HepG2 (cell line): ENCODE data around the gene TCF3. TPM values are rescaled to one million over a fixed set of nuclear protein-coding genes. Genes with fewer than 3 reads are reported as not detected.

Source experiments
- ATAC-seq: fragments of 200-7000 bp; cut with Tn5 transposase; 3 replicates; pipeline ENCODE4 v1.9.1; 2020; ENCODE audit warnings: mild to moderate bottlenecking, moderate library complexity
- BruUV-seq: library from RNA; stranded (reverse); fragments of 400-500 nt; replicated peaks from 2 replicates; lab custom pipeline; 2021; lab: Mats Ljungman, UMichigan
- CTCF ChIA-PET: fragments of 300-600 bp; formaldehyde crosslinking; extraction: SDS; loops from one replicate; lab custom pipeline; 2021; ENCODE audit warnings: low total read pairs, inconsistent platforms, low intra/inter-chr PET ratio; lab: Yijun Ruan, JAX
- POLR2A ChIA-PET: fragments of 350-600 bp; sonication (Branson Sonifier 250); formaldehyde crosslinking; loops from one replicate; lab custom pipeline; 2020; ENCODE audit warnings: antibody characterized with exemption, inconsistent platforms; lab: Yijun Ruan, JAX
- DNase-seq: peaks from one replicate; pipeline ENCODE4 v3.0.0-alpha.2; 2015; ENCODE audit warnings: low spot score
- FAIRE-seq: peaks from 3 replicates; lab custom pipeline; 2011; peaks lifted over from hg19 to GRCh38; lab: Jason Lieb, UNC
- H2AFZ ChIP-seq: one replicate; pipeline ENCODE4 v1.6.1; 2011; ENCODE audit warnings: low read length, inconsistent platforms
- H3K27ac ChIP-seq: fragments of 300-600 bp; 3 replicates; pipeline ENCODE4 v1.8.0; 2011; ENCODE audit warnings: mixed run types, mild to moderate bottlenecking, mixed read lengths, low read length, inconsistent platforms; ENCODE audit not compliant: insufficient read depth; ENCODE audit errors: extremely low read length
- H3K27me3 ChIP-seq, 2 experiments: fragments of 200-600 bp in 1 of 2; 2 replicates in 1 of 2; 3 replicates in 1 of 2; pipeline versions ENCODE4 v1.6.0 to v1.8.0; 2011; ENCODE audit warnings: low read length in 2 of 2, mild to moderate bottlenecking in 2 of 2, moderate library complexity in 2 of 2, inconsistent platforms in 1 of 2; ENCODE audit not compliant: insufficient read depth in 2 of 2, control insufficient read depth in 1 of 2
- H3K36me3 ChIP-seq, 2 experiments: fragments of 200-600 bp in 1 of 2; replicated peaks in 1 of 2; 2 replicates in 1 of 2; 3 replicates in 1 of 2; pipeline versions ENCODE4 v1.5.1 to v1.8.0; 2011; ENCODE audit warnings: low read length in 2 of 2, inconsistent platforms in 1 of 2; ENCODE audit not compliant: insufficient read depth in 2 of 2, control insufficient read depth in 1 of 2
- H3K4me1 ChIP-seq: 2 replicates; pipeline ENCODE4 v1.5.1; 2012; ENCODE audit warnings: low read length, inconsistent platforms; ENCODE audit not compliant: insufficient read depth
- H3K4me2 ChIP-seq: 2 replicates; pipeline ENCODE4 v1.6.0; 2011; ENCODE audit warnings: low read depth, low read length, inconsistent platforms
- H3K4me3 ChIP-seq, 3 experiments: fragments of 200-600 bp in 1 of 3; sonication (generic), shearing (Covaris generic) in 1 of 3; replicated peaks in 1 of 3; 2 replicates each; pipeline ENCODE4 v1.5.1; 2011 to 2016; ENCODE audit warnings: low read length in 3 of 3, inconsistent platforms in 2 of 3, low read depth in 2 of 3, mild to moderate bottlenecking in 2 of 3, control low read depth in 1 of 3, mixed read lengths in 1 of 3; ENCODE audit not compliant: insufficient read depth in 1 of 3
- H3K79me2 ChIP-seq: one replicate; pipeline ENCODE4 v1.6.1; 2011; ENCODE audit warnings: low read length, inconsistent platforms; ENCODE audit not compliant: insufficient read depth
- H3K9ac ChIP-seq: 2 replicates; pipeline ENCODE4 v1.6.0; 2011; ENCODE audit warnings: mild to moderate bottlenecking, low read depth, low read length, inconsistent platforms; ENCODE audit not compliant: insufficient read depth
- H3K9me3 ChIP-seq: 2 replicates; pipeline ENCODE4 v1.5.1; 2012; ENCODE audit warnings: mild to moderate bottlenecking, low read length
- H4K20me1 ChIP-seq: 2 replicates; pipeline ENCODE4 v1.6.0; 2011; ENCODE audit warnings: inconsistent platforms, mild to moderate bottlenecking, low read length, moderate library complexity; ENCODE audit not compliant: insufficient read depth
- ARNT ChIP-seq: fragments of 450-650 bp; IDR thresholded peaks from 2 replicates; pipeline ENCODE4 v1.6.1; 2017
- KLF6 ChIP-seq: IDR thresholded peaks from 2 replicates; pipeline ENCODE4 v1.8.0; 2016; ENCODE audit warnings: missing biosample characterization, missing genetic modification reagents
- NFIC ChIP-seq: IDR thresholded peaks from 2 replicates; pipeline ENCODE4 v1.6.1; 2012; ENCODE audit warnings: mild to moderate bottlenecking, low read length, inconsistent platforms
- NONO ChIP-seq, 2 experiments: fragments of 450-650 bp in 1 of 2; sonication (generic) in 1 of 2; formaldehyde crosslinking in 1 of 2; IDR thresholded peaks in 1 of 2; conservative IDR thresholded peaks in 1 of 2; 2 replicates each; pipeline versions ENCODE4 v1.6.1 to v1.8.0; 2017 to 2022; ENCODE audit warnings: mild to moderate bottlenecking in 1 of 2, missing genetic modification reagents in 1 of 2, moderate library complexity in 1 of 2
- NRL ChIP-seq: sonication (generic); formaldehyde crosslinking; IDR thresholded peaks from 2 replicates; pipeline ENCODE4 v1.5.0; 2020; ENCODE audit warnings: missing genetic modification reagents, mild to moderate bottlenecking, moderate library complexity, borderline replicate concordance
- PRPF4 ChIP-seq: fragments of 200-400 bp; formaldehyde crosslinking; IDR thresholded peaks from 2 replicates; pipeline ENCODE4 v1.6.1; 2016; ENCODE audit warnings: low read length, low read depth; ENCODE audit not compliant: poor library complexity, severe bottlenecking
- ZFYVE20 ChIP-seq: sonication (generic); formaldehyde crosslinking; IDR thresholded peaks from 2 replicates; pipeline ENCODE4 v1.8.0; 2023; ENCODE audit warnings: low read depth, mild to moderate bottlenecking, moderate library complexity, missing genetic modification reagents, borderline replicate concordance
- ZNF205 ChIP-seq: IDR thresholded peaks from 2 replicates; pipeline ENCODE4 v1.6.1; 2018; ENCODE audit warnings: missing biosample characterization, missing genetic modification reagents
- ZNF703 ChIP-seq: sonication (generic); formaldehyde crosslinking; IDR thresholded peaks from 2 replicates; pipeline ENCODE4 v1.5.1; 2020; ENCODE audit warnings: missing genetic modification reagents, mild to moderate bottlenecking, moderate library complexity, borderline replicate concordance
- ZNF816 ChIP-seq: sonication (generic); formaldehyde crosslinking; IDR thresholded peaks from 2 replicates; pipeline ENCODE4 v1.8.0; 2022; ENCODE audit warnings: missing genetic modification reagents, mild to moderate bottlenecking, borderline replicate concordance
- WGBS: methylation state at CpG from one replicate; pipeline ENCODE4 v1.1.6; 2017; ENCODE audit warnings: low lambda C conversion rate; 5-methylcytosine and 5-hydroxymethylcytosine counted together
- in situ Hi-C: cut with HindIII; loops from 2 replicates; pipeline ENCODE4 v1.10.0; 2017; ENCODE audit warnings: low pct_unique_long_range_greater_than_20kb; ENCODE audit not compliant: extremely low pct_ligation_motif_present
- intact Hi-C: fragments of 100-400 bp; cut with micrococcal nuclease; formaldehyde crosslinking; loops from one replicate; pipeline ENCODE4 v1.10.0; 2022; ENCODE audit not compliant: unreplicated experiment
- polyA plus RNA-seq, 8 experiments: library from polyadenylated mRNA; depleted of rRNA in 3 of 8; stranded (reverse) in 7 of 8; unstranded in 1 of 8; fragments of >200 nt; fragmentation: Illumina TruSeq in 4 of 8; extraction: Trizol in 4 of 8; gene quantifications; 2 replicates each; pipeline versions ENCODE4 v1.2.1 to v1.2.3, GENCODE V29; 2011 to 2016; ENCODE audit warnings: low read depth in 4 of 8, missing spikeins in 1 of 8, mixed read lengths in 1 of 8; ENCODE audit not compliant: insufficient read depth in 1 of 8
- small RNA-seq, 3 experiments: library from RNA; depleted of rRNA; stranded (forward); fragments of <200 nt; gene quantifications; one replicate each; pipeline ENCODE3, GENCODE V24; 2012; ENCODE audit warnings: low read depth in 2 of 3, low replicate concordance in 1 of 3; ENCODE audit not compliant: insufficient read length in 3 of 3, insufficient read depth in 2 of 3
- total RNA-seq, 5 experiments: library from RNA; depleted of rRNA; stranded (reverse); fragments of >200 nt; fragmentation: Illumina TruSeq; extraction: Trizol; gene quantifications; 2 replicates each; pipeline ENCODE4 v1.2.3, GENCODE V29; 2016; ENCODE audit warnings: low read depth in 1 of 5
- TF ChIP-seq, protein P1 (sequence below): sonication (generic); formaldehyde crosslinking; IDR thresholded peaks from 2 replicates; pipeline ENCODE4 v1.5.1; 2020; ENCODE audit warnings: mild to moderate bottlenecking, missing genetic modification reagents, borderline replicate concordance
- TF ChIP-seq, protein P2 (sequence below): sonication (generic); formaldehyde crosslinking; IDR thresholded peaks from 2 replicates; pipeline ENCODE4 v1.5.0; 2020; ENCODE audit warnings: mild to moderate bottlenecking, missing genetic modification reagents, moderate library complexity

Gene TCF3
- total and polyA plus RNA-seq, 2 of the 13 experiments (the other 11 are each of a cell fraction or from before 2014, with no cell fraction given): 51.4 to 53.2 TPM

DNA sequence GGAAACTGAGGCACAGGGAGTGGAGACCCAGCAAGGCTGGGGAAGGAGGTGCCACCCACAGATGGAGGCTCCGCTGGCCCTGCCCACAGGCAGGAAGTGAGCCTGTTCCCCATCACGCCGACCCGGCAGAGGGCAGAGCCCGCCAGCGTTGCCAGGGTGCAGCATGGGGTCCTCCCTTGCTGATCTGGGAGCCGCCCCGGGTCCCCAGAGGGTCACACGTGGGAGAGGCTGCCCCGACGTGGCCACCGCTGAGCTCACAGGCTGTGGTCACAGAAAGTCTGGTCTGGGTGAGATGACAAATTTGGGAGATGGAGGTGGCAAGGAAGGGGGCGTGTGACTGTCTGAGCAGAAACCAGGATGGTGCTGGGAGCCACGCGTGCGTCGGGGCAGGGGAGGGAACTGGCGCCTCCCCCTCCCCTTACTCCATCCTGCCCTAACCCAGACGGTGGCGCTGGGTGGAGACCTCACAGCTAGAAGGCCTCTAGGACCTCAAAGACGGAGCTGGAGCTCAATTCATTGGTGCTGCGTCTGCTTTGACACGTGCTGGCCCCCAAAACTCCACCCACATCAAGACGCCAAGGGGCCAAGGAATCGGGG, 92.0 kb downstream of the TCF3 start:
- no peaks in the 10 kb centered on the region for H3K4me1 ChIP-seq
- CTCF ChIA-PET: no interaction called here
- no peak overlapping the region for H3K4me2 ChIP-seq
- TF ChIP-seq ZNF816 (no peak), PRPF4 (no peak), KLF6 (CRISPR knock-in tag) (no peak), NFIC (no peak), NRL (CRISPR knock-in tag) (no peak), ARNT (no peak), ZFYVE20 (CRISPR knock-in tag) (no peak), ZNF205 (CRISPR knock-in tag) (no peak), ZNF703 (no peak), NONO (IDR thresholded peaks at IDR 0.05) (no peak), NONO (CRISPR knock-in tag; conservative IDR thresholded peaks at IDR 0.05) (no peak)
- TF ChIP-seq, protein P1, sequence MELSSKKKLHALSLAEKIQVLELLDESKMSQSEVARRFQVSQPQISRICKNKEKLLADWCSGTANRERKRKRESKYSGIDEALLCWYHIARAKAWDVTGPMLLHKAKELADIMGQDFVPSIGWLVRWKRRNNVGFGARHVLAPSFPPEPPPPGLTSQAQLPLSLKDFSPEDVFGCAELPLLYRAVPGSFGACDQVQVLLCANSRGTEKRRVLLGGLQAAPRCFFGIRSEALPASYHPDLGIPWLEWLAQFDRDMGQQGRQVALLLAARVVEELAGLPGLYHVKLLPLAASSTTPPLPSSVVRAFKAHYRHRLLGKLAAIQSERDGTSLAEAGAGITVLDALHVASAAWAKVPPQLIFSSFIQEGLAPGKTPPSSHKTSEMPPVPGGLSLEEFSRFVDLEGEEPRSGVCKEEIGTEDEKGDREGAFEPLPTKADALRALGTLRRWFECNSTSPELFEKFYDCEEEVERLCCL (CRISPR knock-in tag): no peak
- TF ChIP-seq, protein P2, sequence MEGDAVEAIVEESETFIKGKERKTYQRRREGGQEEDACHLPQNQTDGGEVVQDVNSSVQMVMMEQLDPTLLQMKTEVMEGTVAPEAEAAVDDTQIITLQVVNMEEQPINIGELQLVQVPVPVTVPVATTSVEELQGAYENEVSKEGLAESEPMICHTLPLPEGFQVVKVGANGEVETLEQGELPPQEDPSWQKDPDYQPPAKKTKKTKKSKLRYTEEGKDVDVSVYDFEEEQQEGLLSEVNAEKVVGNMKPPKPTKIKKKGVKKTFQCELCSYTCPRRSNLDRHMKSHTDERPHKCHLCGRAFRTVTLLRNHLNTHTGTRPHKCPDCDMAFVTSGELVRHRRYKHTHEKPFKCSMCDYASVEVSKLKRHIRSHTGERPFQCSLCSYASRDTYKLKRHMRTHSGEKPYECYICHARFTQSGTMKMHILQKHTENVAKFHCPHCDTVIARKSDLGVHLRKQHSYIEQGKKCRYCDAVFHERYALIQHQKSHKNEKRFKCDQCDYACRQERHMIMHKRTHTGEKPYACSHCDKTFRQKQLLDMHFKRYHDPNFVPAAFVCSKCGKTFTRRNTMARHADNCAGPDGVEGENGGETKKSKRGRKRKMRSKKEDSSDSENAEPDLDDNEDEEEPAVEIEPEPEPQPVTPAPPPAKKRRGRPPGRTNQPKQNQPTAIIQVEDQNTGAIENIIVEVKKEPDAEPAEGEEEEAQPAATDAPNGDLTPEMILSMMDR (CRISPR knock-in tag): no peak
- no peaks in the 10 kb centered on the region for H3K9me3 ChIP-seq
- FAIRE-seq: no peak
- H4K20me1 ChIP-seq: no peaks in the 10 kb centered on the region
- H3K36me3 ChIP-seq: peaks cover 0 to 4% of the 10 kb centered on the region in 2 experiments; a peak in 3 of 5 replicates
- no peak overlapping the region for H3K4me3 ChIP-seq
- H3K27ac ChIP-seq: no peak overlapping the region
- H2AFZ ChIP-seq: no peak overlapping the region
- POLR2A ChIA-PET: no interaction called here
- DNase-seq: no peak
- H3K9ac ChIP-seq: no peak overlapping the region
- no peak for ATAC-seq
- H3K79me2 ChIP-seq: peaks cover 3% of the 10 kb centered on the region
- WGBS: 94% methylated on average over 23 of the region's 25 CpGs
- no TSS peak for BruUV-seq
- intact Hi-C loops: no loop called here
- no peaks in the 10 kb centered on the region for H3K27me3 ChIP-seq
- in situ Hi-C loops: no loop called here

Small RNA genes lying within 50 kb of the gene (small RNA-seq; reads per million reads assigned to genes)
- gene AC005943.2 (0 reads per million in 3 experiments), gene RN7SL477P (0 reads per million in 3 experiments), gene RNU6-1223P (0 reads per million in 3 experiments)

Other genes with a start within 250 kb of the TCF3 start
- 50.5 and 79.2 TPM in 2 replicates for gene DAZAP1, start 245.0 kb downstream of the TCF3 start, total RNA-seq (2016; rRNA removed; fragmentation: Illumina TruSeq; extraction: Trizol)
- 58.7 and 63.3 TPM in 2 replicates for gene DAZAP1, start 245.0 kb downstream of the TCF3 start, polyA plus RNA-seq (2011; rRNA removed)
- gene RPS15, start 214.2 kb downstream of the TCF3 start, total RNA-seq (2016; rRNA removed; fragmentation: Illumina TruSeq; extraction: Trizol): 695 and 780 TPM in 2 replicates
- gene RPS15, start 214.2 kb downstream of the TCF3 start, polyA plus RNA-seq (2011; rRNA removed): 1,411 and 1,504 TPM in 2 replicates
- gene APC2, start 202.5 kb downstream of the TCF3 start, total RNA-seq (2016; rRNA removed; fragmentation: Illumina TruSeq; extraction: Trizol): 0.22 TPM in 1 of 2 replicates, not detected in the other
- gene APC2, start 202.5 kb downstream of the TCF3 start, polyA plus RNA-seq (2011; rRNA removed): 0.08 and 0.16 TPM in 2 replicates
- gene C19orf25, start 173.4 kb downstream of the TCF3 start, total RNA-seq (2016; rRNA removed; fragmentation: Illumina TruSeq; extraction: Trizol): 32.3 and 32.4 TPM in 2 replicates
- 14.2 and 19.5 TPM in 2 replicates for gene C19orf25, start 173.4 kb downstream of the TCF3 start, polyA plus RNA-seq (2011; rRNA removed)
- gene PCSK4, start 162.3 kb downstream of the TCF3 start, total RNA-seq (2016; rRNA removed; fragmentation: Illumina TruSeq; extraction: Trizol): 0.52 and 2.0 TPM in 2 replicates
- 2.7 and 3.1 TPM in 2 replicates for gene PCSK4, start 162.3 kb downstream of the TCF3 start, polyA plus RNA-seq (2011; rRNA removed)
- gene REEP6, start 161.4 kb downstream of the TCF3 start, total RNA-seq (2016; rRNA removed; fragmentation: Illumina TruSeq; extraction: Trizol): 15.6 and 28.8 TPM in 2 replicates
- gene REEP6, start 161.4 kb downstream of the TCF3 start, polyA plus RNA-seq (2011; rRNA removed): 10.0 and 17.3 TPM in 2 replicates
- gene ADAMTSL5, start 139.6 kb downstream of the TCF3 start, total RNA-seq (2016; rRNA removed; fragmentation: Illumina TruSeq; extraction: Trizol): 0.24 and 0.60 TPM in 2 replicates
- gene ADAMTSL5, start 139.6 kb downstream of the TCF3 start, polyA plus RNA-seq (2011; rRNA removed): 2.7 and 3.8 TPM in 2 replicates
- gene PLK5, start 128.5 kb downstream of the TCF3 start, total RNA-seq (2016; rRNA removed; fragmentation: Illumina TruSeq; extraction: Trizol): not detected in 2 replicates
- not detected in 2 replicates for gene PLK5, start 128.5 kb downstream of the TCF3 start, polyA plus RNA-seq (2011; rRNA removed)
- gene MEX3D, start 84.3 kb downstream of the TCF3 start, total RNA-seq (2016; rRNA removed; fragmentation: Illumina TruSeq; extraction: Trizol): 10.2 and 17.1 TPM in 2 replicates
- 3.6 and 5.8 TPM in 2 replicates for gene MEX3D, start 84.3 kb downstream of the TCF3 start, polyA plus RNA-seq (2011; rRNA removed)
- gene MBD3, start 59.8 kb downstream of the TCF3 start, total RNA-seq (2016; rRNA removed; fragmentation: Illumina TruSeq; extraction: Trizol): 58.9 and 76.9 TPM in 2 replicates
- gene MBD3, start 59.8 kb downstream of the TCF3 start, polyA plus RNA-seq (2011; rRNA removed): 21.2 and 32.4 TPM in 2 replicates
- gene UQCR11, start 47.2 kb downstream of the TCF3 start, total RNA-seq (2016; rRNA removed; fragmentation: Illumina TruSeq; extraction: Trizol): 214 and 216 TPM in 2 replicates
- 111 and 125 TPM in 2 replicates for gene UQCR11, start 47.2 kb downstream of the TCF3 start, polyA plus RNA-seq (2011; rRNA removed)
- not detected in 2 replicates for gene ONECUT3, start 100.9 kb upstream of the TCF3 start, total RNA-seq (2016; rRNA removed; fragmentation: Illumina TruSeq; extraction: Trizol)
- under 0.01 and 0.01 TPM in 2 replicates for gene ONECUT3, start 100.9 kb upstream of the TCF3 start, polyA plus RNA-seq (2011; rRNA removed)
- gene ATP8B3, start 159.7 kb upstream of the TCF3 start, total RNA-seq (2016; rRNA removed; fragmentation: Illumina TruSeq; extraction: Trizol): 1.8 and 2.6 TPM in 2 replicates
- 5.8 and 5.9 TPM in 2 replicates for gene ATP8B3, start 159.7 kb upstream of the TCF3 start, polyA plus RNA-seq (2011; rRNA removed)
- 3.0 and 5.0 TPM in 2 replicates for gene REXO1, start 195.9 kb upstream of the TCF3 start, total RNA-seq (2016; rRNA removed; fragmentation: Illumina TruSeq; extraction: Trizol)
- 11.2 and 13.0 TPM in 2 replicates for gene REXO1, start 195.9 kb upstream of the TCF3 start, polyA plus RNA-seq (2011; rRNA removed)
- 6.2 and 6.7 TPM in 2 replicates for gene KLF16, start 211.0 kb upstream of the TCF3 start, total RNA-seq (2016; rRNA removed; fragmentation: Illumina TruSeq; extraction: Trizol)
- 3.5 and 4.7 TPM in 2 replicates for gene KLF16, start 211.0 kb upstream of the TCF3 start, polyA plus RNA-seq (2011; rRNA removed)
- gene ABHD17A, start 232.9 kb upstream of the TCF3 start, total RNA-seq (2016; rRNA removed; fragmentation: Illumina TruSeq; extraction: Trizol): 27.9 and 40.8 TPM in 2 replicates
- 27.7 and 44.6 TPM in 2 replicates for gene ABHD17A, start 232.9 kb upstream of the TCF3 start, polyA plus RNA-seq (2011; rRNA removed)